Measurements from ENCODE around the gene ZNF222.

Gene ZNF222

GRCh38 chr19:44059229-44059628 lies 34.0 kb downstream of the ZNF222 start:
- H2AFZ ChIP-seq: no peak overlapping the region
- H3K4me1 ChIP-seq: no peaks in the 10 kb centered on the region
- no peak for TF ChIP-seq CTCF (IDR thresholded peaks at IDR 0.05)
- H3K27ac ChIP-seq: no peak overlapping the region
- no peak overlapping the region for H3K4me3 ChIP-seq (ENCODE audit: low read depth, low read length)
- H3K4me2 ChIP-seq (ENCODE audit: low read length): no peak overlapping the region
- H3K9ac ChIP-seq: no peak overlapping the region
- no peaks in the 10 kb centered on the region for H3K9me3 ChIP-seq (ENCODE audit: control insufficient read depth, low read length)
- H3K36me3 ChIP-seq (ENCODE audit: control insufficient read depth, insufficient read depth, low read length): no peaks in the 10 kb centered on the region
- H3K79me2 ChIP-seq: no peaks in the 10 kb centered on the region
- no peaks in the 10 kb centered on the region for H3K27me3 ChIP-seq (ENCODE audit: control insufficient read depth, insufficient read depth, low read length)

- Histone ChIP-seq H3K4me3 (ENCODE audit: low read depth, low read length) (no peak overlapping the region), H2AFZ (no peak overlapping the region), H3K36me3 (ENCODE audit: control insufficient read depth, insufficient read depth, low read length) (no peaks in the 10 kb centered on the region), H3K79me2 (no peaks in the 10 kb centered on the region), H3K27me3 (ENCODE audit: control insufficient read depth, insufficient read depth, low read length) (no peaks in the 10 kb centered on the region), H3K4me2 (ENCODE audit: low read length) (no peak overlapping the region), H3K27ac (no peak overlapping the region), H3K9me3 (ENCODE audit: control insufficient read depth, low read length) (no peaks in the 10 kb centered on the region), H3K4me1 (no peaks in the 10 kb centered on the region), H3K9ac (no peak overlapping the region)
- no peak for TF ChIP-seq CTCF (IDR thresholded peaks at IDR 0.05)
Observed at GRCh38 chr19:44061038-44061437, 35.9 kb downstream of the ZNF222 start.

- H3K4me3 ChIP-seq (ENCODE audit: low read depth, low read length): no peak overlapping the region
- no peak overlapping the region for H3K4me2 ChIP-seq (ENCODE audit: low read length)
- H3K36me3 ChIP-seq (ENCODE audit: control insufficient read depth, insufficient read depth, low read length): peaks cover 5% of the 10 kb centered on the region
- H3K27ac ChIP-seq: no peak overlapping the region
- no peaks in the 10 kb centered on the region for H3K27me3 ChIP-seq (ENCODE audit: control insufficient read depth, insufficient read depth, low read length)
- H3K9ac ChIP-seq: no peak overlapping the region
- TF ChIP-seq CTCF (IDR thresholded peaks at IDR 0.05): no peak
- no peaks in the 10 kb centered on the region for H3K4me1 ChIP-seq
- no peak overlapping the region for H2AFZ ChIP-seq
- peaks cover 2% of the 10 kb centered on the region for H3K9me3 ChIP-seq (ENCODE audit: control insufficient read depth, low read length)
- H3K79me2 ChIP-seq: no peaks in the 10 kb centered on the region
Observed at GRCh38 chr19:44066305-44066704, 41.1 kb downstream of the ZNF222 start.

GRCh38 chr19:44069415-44069814 lies 44.2 kb downstream of the ZNF222 start:
- H3K9ac ChIP-seq: no peak overlapping the region
- peaks cover 2% of the 10 kb centered on the region for H3K9me3 ChIP-seq (ENCODE audit: control insufficient read depth, low read length)
- H3K4me3 ChIP-seq (ENCODE audit: low read depth, low read length): no peak overlapping the region
- H3K36me3 ChIP-seq (ENCODE audit: control insufficient read depth, insufficient read depth, low read length): peaks cover 5% of the 10 kb centered on the region
- no peaks in the 10 kb centered on the region for H3K27me3 ChIP-seq (ENCODE audit: control insufficient read depth, insufficient read depth, low read length)
- no peaks in the 10 kb centered on the region for H3K79me2 ChIP-seq
- TF ChIP-seq CTCF (IDR thresholded peaks at IDR 0.05): no peak
- H3K4me2 ChIP-seq (ENCODE audit: low read length): no peak overlapping the region
- no peaks in the 10 kb centered on the region for H3K4me1 ChIP-seq
- no peak overlapping the region for H2AFZ ChIP-seq
- H3K27ac ChIP-seq: no peak overlapping the region

GRCh38 chr19:44071824-44072542 lies 46.8 kb downstream of the ZNF222 start, which contains the start of gene ZNF284:
Gene ZNF284, plus strand, starts transcription at chr19:44072159. Its CDS starts 4,231 bp downstream, at chr19:44076390.
- no peaks in the 10 kb centered on the region for H3K36me3 ChIP-seq (ENCODE audit: control insufficient read depth, insufficient read depth, low read length)
- no peaks in the 10 kb centered on the region for H3K27me3 ChIP-seq (ENCODE audit: control insufficient read depth, insufficient read depth, low read length)
- H3K4me1 ChIP-seq: no peaks in the 10 kb centered on the region
- no peak for TF ChIP-seq CTCF (IDR thresholded peaks at IDR 0.05)
- peak within 1 kb of the TSS; percentile 85 for H3K4me3 ChIP-seq (ENCODE audit: low read depth, low read length)
- peak within 1 kb of the TSS; percentile 95 for H3K4me2 ChIP-seq (ENCODE audit: low read length)
- no peak within 1 kb of the TSS for H3K9ac ChIP-seq
- peak within 1 kb of the TSS; percentile 73 for H2AFZ ChIP-seq
- H3K9me3 ChIP-seq (ENCODE audit: control insufficient read depth, low read length): no peaks in the 10 kb centered on the region
- peak within 1 kb of the TSS; percentile 1 for H3K27ac ChIP-seq
- H3K79me2 ChIP-seq: no peaks in the 10 kb centered on the region
